H9 (cell line): Measurements from ENCODE around the gene DYRK3. TPM values are rescaled to one million over a fixed set of nuclear protein-coding genes. Genes with fewer than 3 reads are reported as not detected.

Source experiments
- DNase-seq: peaks from one replicate; pipeline ENCODE4 v3.0.0-alpha.2; 2017
- H2AFZ ChIP-seq: one replicate; pipeline ENCODE4 v1.6.1; 2013; ENCODE audit warnings: mild to moderate bottlenecking, low read length, control low read depth, moderate library complexity
- H2AK5ac ChIP-seq: 2 replicates; pipeline ENCODE4 v1.6.1; 2013; ENCODE audit warnings: low read length, control low read depth, mixed read lengths; ENCODE audit not compliant: insufficient read length
- H2BK120ac ChIP-seq: one replicate; pipeline ENCODE4 v1.6.1; 2013; ENCODE audit warnings: low read depth, mild to moderate bottlenecking, low read length, control low read depth, inconsistent platforms; ENCODE audit not compliant: poor library complexity, severe bottlenecking
- H2BK12ac ChIP-seq: 2 replicates; pipeline ENCODE4 v1.6.1; 2013; ENCODE audit warnings: low read length, control low read depth, mixed read lengths, low read depth; ENCODE audit not compliant: insufficient read length
- H2BK15ac ChIP-seq: 2 replicates; pipeline ENCODE4 v1.6.1; 2013; ENCODE audit warnings: low read depth, low read length, control low read depth
- H2BK20ac ChIP-seq: one replicate; pipeline ENCODE4 v1.6.1; 2013; ENCODE audit warnings: low read depth, mild to moderate bottlenecking, low read length, control low read depth, inconsistent platforms; ENCODE audit not compliant: poor library complexity, severe bottlenecking
- H2BK5ac ChIP-seq: 2 replicates; pipeline ENCODE4 v1.6.1; 2013; ENCODE audit warnings: low read length, control low read depth, mixed read lengths; ENCODE audit not compliant: insufficient read length
- H3K14ac ChIP-seq: 2 replicates; pipeline ENCODE4 v1.6.1; 2013; ENCODE audit warnings: low read length, control low read depth; ENCODE audit not compliant: insufficient read depth
- H3K18ac ChIP-seq: 2 replicates; pipeline ENCODE4 v1.6.1; 2013; ENCODE audit warnings: low read depth, mild to moderate bottlenecking, mixed read lengths, low read length, control low read depth; ENCODE audit not compliant: insufficient read length
- H3K23ac ChIP-seq: 2 replicates; pipeline ENCODE4 v1.6.1; 2013; ENCODE audit warnings: low read length, control low read depth, mixed read lengths, low read depth; ENCODE audit not compliant: insufficient read length
- H3K23me2 ChIP-seq: 2 replicates; pipeline ENCODE4 v1.6.1; 2013; ENCODE audit warnings: low read depth, mild to moderate bottlenecking, mixed read lengths, low read length, control low read depth; ENCODE audit not compliant: insufficient read length, poor library complexity, severe bottlenecking
- H3K27ac ChIP-seq: 2 replicates; pipeline ENCODE4 v1.5.1; 2013; ENCODE audit warnings: low read length, control low read depth, mixed read lengths, low read depth; ENCODE audit not compliant: insufficient read length
- H3K27me3 ChIP-seq: 2 replicates; pipeline ENCODE4 v1.6.1; 2013; ENCODE audit warnings: low read length, control low read depth, inconsistent platforms; ENCODE audit not compliant: insufficient read depth
- H3K4ac ChIP-seq: 2 replicates; pipeline ENCODE4 v1.6.1; 2013; ENCODE audit warnings: low read depth, mild to moderate bottlenecking, control low read depth, inconsistent platforms, low read length, moderate library complexity
- H3K4me1 ChIP-seq: 2 replicates; pipeline ENCODE4 v1.6.1; 2013; ENCODE audit warnings: low read length, control low read depth, inconsistent platforms; ENCODE audit not compliant: insufficient read depth
- H3K4me2 ChIP-seq: 2 replicates; pipeline ENCODE4 v1.6.1; 2013; ENCODE audit warnings: low read length, control low read depth, mixed read lengths; ENCODE audit not compliant: insufficient read length, insufficient read depth
- H3K56ac ChIP-seq: 2 replicates; pipeline ENCODE4 v1.6.1; 2013; ENCODE audit warnings: low read depth, mild to moderate bottlenecking, mixed read lengths, low read length, control low read depth; ENCODE audit not compliant: insufficient read length
- H3K79me1 ChIP-seq: 2 replicates; pipeline ENCODE4 v1.6.1; 2013; ENCODE audit warnings: low read depth, mild to moderate bottlenecking, moderate library complexity, low read length, control low read depth, inconsistent platforms; ENCODE audit not compliant: insufficient read depth, poor library complexity, severe bottlenecking
- H3K79me2 ChIP-seq: 2 replicates; pipeline ENCODE4 v1.6.1; 2013; ENCODE audit warnings: low read length, control low read depth, inconsistent platforms; ENCODE audit not compliant: insufficient read depth
- H3K9ac ChIP-seq: 2 replicates; pipeline ENCODE4 v1.6.1; 2013; ENCODE audit warnings: low read length, control low read depth, mixed read lengths; ENCODE audit not compliant: insufficient read length; ENCODE audit errors: extremely low read depth
- H3K9me3 ChIP-seq: one replicate; pipeline ENCODE4 v1.6.1; 2013; ENCODE audit warnings: low read depth, low read length, inconsistent platforms; ENCODE audit not compliant: control insufficient read depth
- H3T11ph ChIP-seq: one replicate; pipeline ENCODE4 v1.6.1; 2013; ENCODE audit warnings: mild to moderate bottlenecking, low read length, control low read depth, inconsistent platforms
- H4K20me1 ChIP-seq: one replicate; pipeline ENCODE4 v1.6.1; 2013; ENCODE audit not compliant: control insufficient read depth, insufficient read length, insufficient read depth
- H4K5ac ChIP-seq: 2 replicates; pipeline ENCODE4 v1.6.1; 2013; ENCODE audit warnings: low read depth, mild to moderate bottlenecking, mixed read lengths, low read length, control low read depth; ENCODE audit not compliant: insufficient read length
- H4K8ac ChIP-seq: replicated peaks from 2 replicates; pipeline ENCODE4 v1.6.1; 2013; ENCODE audit warnings: low read length, control low read depth, mixed read lengths, low read depth; ENCODE audit not compliant: insufficient read length
- H4K91ac ChIP-seq: 2 replicates; pipeline ENCODE4 v1.6.1; 2013; ENCODE audit warnings: low read depth, mild to moderate bottlenecking, moderate library complexity, mixed read lengths, low read length, control low read depth; ENCODE audit not compliant: insufficient read length
- H3K27ac Mint-ChIP-seq, 3 experiments: 2 replicates in 2 of 3; 3 replicates in 1 of 3; pipeline ENCODE4 v1.8.0; 2020 to 2021; ENCODE audit warnings: mixed read lengths in 3 of 3, mild to moderate bottlenecking in 1 of 3, moderate library complexity in 1 of 3
- H3K27me3 Mint-ChIP-seq: 2 replicates; pipeline ENCODE4 v1.8.0; 2021; ENCODE audit warnings: low read depth, mild to moderate bottlenecking, moderate library complexity, mixed read lengths
- H3K36me3 Mint-ChIP-seq, 3 experiments: 2 replicates in 2 of 3; 3 replicates in 1 of 3; pipeline ENCODE4 v1.8.0; 2020 to 2021; ENCODE audit warnings: low read depth in 3 of 3, mixed read lengths in 3 of 3; ENCODE audit not compliant: insufficient read depth in 1 of 3
- H3K4me1 Mint-ChIP-seq, 2 experiments: 2 replicates each; pipeline ENCODE4 v1.8.0; 2020; ENCODE audit warnings: mixed read lengths in 2 of 2
- H3K4me3 Mint-ChIP-seq, 2 experiments: 2 replicates in 1 of 2; 3 replicates in 1 of 2; pipeline ENCODE4 v1.8.0; 2020 to 2021; ENCODE audit warnings: mild to moderate bottlenecking in 2 of 2, mixed read lengths in 2 of 2, moderate library complexity in 1 of 2
- H3K9me3 Mint-ChIP-seq, 2 experiments: 2 replicates in 1 of 2; 3 replicates in 1 of 2; pipeline ENCODE4 v1.8.0; 2020; ENCODE audit warnings: mild to moderate bottlenecking in 2 of 2, mixed read lengths in 2 of 2, moderate library complexity in 1 of 2
- CTCF ChIP-seq: fragments of 200-600 bp; sonication (generic); conservative IDR thresholded peaks from 3 replicates; pipeline ENCODE4 v1.8.0; 2021; ENCODE audit warnings: antibody characterized with exemption, mild to moderate bottlenecking
- WGBS: extraction: QIAGEN DNeasy Blood & Tissue Kit; methylation state at CpG from one replicate; pipeline ENCODE4 v1.1.7; 2013; ENCODE audit warnings: missing lambda C conversion rate, low lambda C conversion rate, mixed read lengths; ENCODE audit not compliant: insufficient read length; ENCODE audit errors: extremely low coverage; 5-methylcytosine and 5-hydroxymethylcytosine counted together
- total RNA-seq: library from RNA; stranded (reverse); gene quantifications from 2 replicates; pipeline ENCODE4 v1.2.1, GENCODE V29; 2021

DYRK3 gene
- total RNA-seq, 1 experiment from 2014 or later: 4.7 TPM

GRCh38 chr1:206663832-206664652 lies 28.7 kb downstream of the DYRK3 start:
- WGBS: no CpG with 5 or more reads among the region's 20 CpGs
- Mint-ChIP-seq H3K27ac (no peak overlapping the region), H3K4me1 (peaks cover 4 to 9% of the 10 kb centered on the region in 2 experiments; a peak in 2 of 4 replicates), H3K27me3 (peaks cover 68% of the 10 kb centered on the region), H3K36me3 (no peaks in the 10 kb centered on the region), H3K9me3 (no peaks in the 10 kb centered on the region), H3K4me3 (peak overlapping the region; percentile 37 to 67; a peak in 4 of 5 replicates)
- Histone ChIP-seq H2AFZ (no peak overlapping the region), H2BK15ac (no peak overlapping the region; the same call in 1 of the 2 replicates), H3K27me3 (peaks cover 5% of the 10 kb centered on the region; the same call in 1 of the 2 replicates), H3K23ac (no peak overlapping the region), H3K18ac (no peak overlapping the region), H3K4me1 (no peaks in the 10 kb centered on the region), H3K9ac (no peak overlapping the region), H2BK120ac (no peak overlapping the region), H3K14ac (no peak overlapping the region), H3K79me2 (no peaks in the 10 kb centered on the region), H2AK5ac (no peak overlapping the region), H3K23me2 (peaks cover 3% of the 10 kb centered on the region), H3K79me1 (no peaks in the 10 kb centered on the region), H2BK20ac (no peak overlapping the region), H4K91ac (no peak overlapping the region), H2BK12ac (no peak overlapping the region), H4K8ac (no peak overlapping the region), H3K4me2 (peak overlapping the region; percentile 64), H3T11ph (no peak overlapping the region), H3K27ac (no peak overlapping the region), H2BK5ac (no peak overlapping the region), H4K5ac (no peak overlapping the region), H3K56ac (no peak overlapping the region), H3K4ac (no peak overlapping the region), H3K9me3 (no peaks in the 10 kb centered on the region), H4K20me1 (no peaks in the 10 kb centered on the region)
- TF ChIP-seq CTCF: peak; percentile 94
- DNase-seq: peak; percentile 85
